ENCODE measurements around the gene ATP6V0E1.
"Not testable (repeated sequence)": the region's sequence is repeated elsewhere in the genome, so short reads cannot be mapped to it uniquely, and the experiment has no call there.

Gene ATP6V0E1

GRCh38 chr5:173035904-173036707 lies 52.5 kb downstream of the ATP6V0E1 start:
- DNase-seq (ENCODE audit: low spot score): no peak

- no peak for DNase-seq (ENCODE audit: low spot score)
These were observed 55.6 kb downstream of the ATP6V0E1 start for GRCh38 chr5:173039188-173039587.

- DNase-seq (ENCODE audit: low spot score): no peak
These were observed 56.4 kb downstream of the ATP6V0E1 start for GRCh38 chr5:173039964-173040363.

- DNase-seq (ENCODE audit: low spot score): no peak
These were observed 58.6 kb downstream of the ATP6V0E1 start for GRCh38 chr5:173041881-173042762.

GRCh38 chr5:173042763-173043107 lies 59.2 kb downstream of the ATP6V0E1 start:
- no peak for DNase-seq (ENCODE audit: low spot score)

- peak; percentile 60 for DNase-seq (ENCODE audit: low spot score)
These were observed 61.9 kb downstream of the ATP6V0E1 start for GRCh38 chr5:173045474-173045873.

- not testable (repeated sequence) for DNase-seq (ENCODE audit: low spot score)
These were observed 63.7 kb downstream of the ATP6V0E1 start for GRCh38 chr5:173047096-173047837.

- no peak for DNase-seq (ENCODE audit: low spot score)
These were observed 64.2 kb downstream of the ATP6V0E1 start for GRCh38 chr5:173047838-173048105.

- DNase-seq (ENCODE audit: low spot score): no peak
These were observed 67.2 kb downstream of the ATP6V0E1 start for GRCh38 chr5:173050791-173051190.

- DNase-seq (ENCODE audit: low spot score): no peak
These were observed 68.2 kb downstream of the ATP6V0E1 start for GRCh38 chr5:173051746-173052145.

GRCh38 chr5:173053041-173053440 lies 69.5 kb downstream of the ATP6V0E1 start:
- no peak for DNase-seq (ENCODE audit: low spot score)

- no peak for DNase-seq (ENCODE audit: low spot score)
These were observed 71.6 kb downstream of the ATP6V0E1 start for GRCh38 chr5:173055042-173055721.

GRCh38 chr5:173055722-173055982 lies 72.1 kb downstream of the ATP6V0E1 start:
- DNase-seq (ENCODE audit: low spot score): no peak

GRCh38 chr5:173055983-173056782 lies 72.6 kb downstream of the ATP6V0E1 start, which contains the start of gene CREBRF:
Gene CREBRF (plus strand): TSS chr5:173056352. CDS start chr5:173080776, 24,424 bp downstream.
- DNase-seq (ENCODE audit: low spot score): peak; percentile 92

- DNase-seq (ENCODE audit: low spot score): peak; percentile 59
These were observed 73.2 kb downstream of the ATP6V0E1 start for GRCh38 chr5:173056783-173057061.

- DNase-seq (ENCODE audit: low spot score): peak; percentile 96
These were observed 73.7 kb downstream of the ATP6V0E1 start for GRCh38 chr5:173057062-173057924.

GRCh38 chr5:173062141-173062540 lies 78.6 kb downstream of the ATP6V0E1 start:
- no peak for DNase-seq (ENCODE audit: low spot score)

- DNase-seq (ENCODE audit: low spot score): no peak
These were observed 81.6 kb downstream of the ATP6V0E1 start for GRCh38 chr5:173065155-173065554.

- no peak for DNase-seq (ENCODE audit: low spot score)
These were observed 86.1 kb downstream of the ATP6V0E1 start for GRCh38 chr5:173069671-173070070.

- no peak for DNase-seq (ENCODE audit: low spot score)
These were observed 91.7 kb downstream of the ATP6V0E1 start for GRCh38 chr5:173075137-173075843.
